Measurements from ENCODE around the gene REXO4.

REXO4 gene

GRCh38 chr9:133415170-133415569 lies 2.6 kb downstream of the REXO4 start:
- DNase-seq (ENCODE audit: low spot score): no peak
- no peak for TF ChIP-seq CTCF (IDR thresholded peaks at IDR 0.05; ENCODE audit: extremely low read depth, insufficient read depth, missing control alignments)
- in situ Hi-C loops (cut with MboI; ENCODE audit: low pct_unique_long_range_greater_than_20kb, low sequenced_read_pairs, unreplicated experiment): loop anchor here (10.0 kb wide), 1 partner anchor 70 kb away; no protein-coding TSS in a partner anchor

GRCh38 chr9:133408042-133408441 lies 9.8 kb downstream of the REXO4 start:
- TF ChIP-seq CTCF (IDR thresholded peaks at IDR 0.05; ENCODE audit: extremely low read depth, insufficient read depth, missing control alignments): no peak
- in situ Hi-C loops (cut with MboI; ENCODE audit: low pct_unique_long_range_greater_than_20kb, low sequenced_read_pairs, unreplicated experiment): no loop called here

GRCh38 chr9:133406480-133407307 lies 11.1 kb downstream of the REXO4 start:
- in situ Hi-C loops (cut with MboI; ENCODE audit: low pct_unique_long_range_greater_than_20kb, low sequenced_read_pairs, unreplicated experiment): no loop called here

More at GRCh38 chr9:133408042-133408441, 9.8 kb downstream of the REXO4 start:
- no peak for DNase-seq (ENCODE audit: low spot score)

GRCh38 chr9:133405508-133406438 lies 12.0 kb downstream of the REXO4 start:
- in situ Hi-C loops (cut with MboI; ENCODE audit: low pct_unique_long_range_greater_than_20kb, low sequenced_read_pairs, unreplicated experiment): no loop called here
- no peak for DNase-seq (ENCODE audit: low spot score)
- no peak for TF ChIP-seq CTCF (IDR thresholded peaks at IDR 0.05; ENCODE audit: extremely low read depth, insufficient read depth, missing control alignments)

More at GRCh38 chr9:133406480-133407307, 11.1 kb downstream of the REXO4 start:
- peak; percentile 95 for TF ChIP-seq CTCF (IDR thresholded peaks at IDR 0.05; ENCODE audit: extremely low read depth, insufficient read depth, missing control alignments)
- DNase-seq (ENCODE audit: low spot score): peak; percentile 86

- in situ Hi-C loops (cut with MboI; ENCODE audit: low pct_unique_long_range_greater_than_20kb, low sequenced_read_pairs, unreplicated experiment): no loop called here
- DNase-seq (ENCODE audit: low spot score): no peak
- TF ChIP-seq CTCF (IDR thresholded peaks at IDR 0.05; ENCODE audit: extremely low read depth, insufficient read depth, missing control alignments): no peak
Measured at GRCh38 chr9:133404454-133405002, 13.3 kb downstream of the REXO4 start.

GRCh38 chr9:133403766-133404453 lies 13.9 kb downstream of the REXO4 start:
- in situ Hi-C loops (cut with MboI; ENCODE audit: low pct_unique_long_range_greater_than_20kb, low sequenced_read_pairs, unreplicated experiment): no loop called here

More at GRCh38 chr9:133403766-133404453, 13.9 kb downstream of the REXO4 start:
- TF ChIP-seq CTCF (IDR thresholded peaks at IDR 0.05; ENCODE audit: extremely low read depth, insufficient read depth, missing control alignments): peak; percentile 55
- DNase-seq (ENCODE audit: low spot score): peak; percentile 64
